SK-N-SH (cell line): ENCODE data around the gene RALGDS. TPM values are rescaled to one million over a fixed set of nuclear protein-coding genes. Genes with fewer than 3 reads are reported as not detected.
A peak's percentile ranks its signal among the peaks of the same experiment; 100 is the strongest.

Source experiments
- CTCF ChIA-PET: fragments of 300-600, 350-600 bp; formaldehyde crosslinking; extraction: SDS; loops from one replicate; lab custom pipeline; 2021; lab: Yijun Ruan, JAX
- POLR2A ChIA-PET: fragments of 350-600 bp; sonication (Branson Sonifier 250); formaldehyde crosslinking; extraction: SDS; loops from one replicate; lab custom pipeline; 2020; ENCODE audit warnings: antibody characterized with exemption, inconsistent platforms; lab: Yijun Ruan, JAX
- DNase-seq: peaks from one replicate; pipeline ENCODE4 v3.0.0; 2012
- H2AFZ ChIP-seq: fragments of 200-600 bp; sonication (generic); 2 replicates; pipeline ENCODE4 v1.8.1; 2016; ENCODE audit warnings: antibody characterized with exemption, mild to moderate bottlenecking, low read depth
- H3F3A ChIP-seq: fragments of 200-600 bp; sonication (generic); replicated peaks from 2 replicates; pipeline ENCODE3; 2016; ENCODE audit warnings: antibody characterized with exemption, mild to moderate bottlenecking; ENCODE audit not compliant: insufficient read depth
- H3K27ac ChIP-seq, 2 experiments: fragments of 200-500 bp in 1 of 2; fragments of 200-600 bp in 1 of 2; sonication (Bioruptor generic) in 1 of 2; sonication (generic), shearing (Covaris generic) in 1 of 2; 2 replicates each; pipeline versions ENCODE4 v1.5.1 to v1.6.1; 2014 to 2016; ENCODE audit warnings: low read depth in 2 of 2, inconsistent platforms in 1 of 2, low read length in 1 of 2, mild to moderate bottlenecking in 1 of 2, mixed read lengths in 1 of 2
- H3K27me3 ChIP-seq: fragments of 200-600 bp; sonication (generic), shearing (Covaris generic); 2 replicates; pipeline ENCODE4 v1.6.1; 2016; ENCODE audit warnings: mixed run types; ENCODE audit not compliant: insufficient read depth
- H3K36me3 ChIP-seq, 2 experiments: fragments of 200-500 bp in 1 of 2; fragments of 200-600 bp in 1 of 2; sonication (Bioruptor generic) in 1 of 2; sonication (generic) in 1 of 2; replicated peaks in 1 of 2; 2 replicates each; pipeline versions ENCODE3 to v1.5.1; 2014 to 2016; ENCODE audit warnings: low read length in 1 of 2, mild to moderate bottlenecking in 1 of 2; ENCODE audit not compliant: insufficient read depth in 2 of 2, control insufficient read depth in 1 of 2
- H3K4me1 ChIP-seq, 2 experiments: fragments of 200-500 bp in 1 of 2; fragments of 200-600 bp in 1 of 2; sonication (Bioruptor generic) in 1 of 2; sonication (generic), shearing (Covaris generic) in 1 of 2; 2 replicates each; pipeline versions ENCODE4 v1.5.1 to v1.6.1; 2014 to 2016; ENCODE audit warnings: low read depth in 1 of 2, low read length in 1 of 2, mixed run types in 1 of 2; ENCODE audit not compliant: insufficient read depth in 2 of 2, control insufficient read depth in 1 of 2
- H3K4me2 ChIP-seq: fragments of 200-600 bp; sonication (generic), shearing (Covaris generic); 2 replicates; pipeline ENCODE4 v1.6.1; 2017; ENCODE audit warnings: mixed run types
- H3K4me3 ChIP-seq, 2 experiments: fragments of 200-500 bp in 1 of 2; fragments of 200-600 bp in 1 of 2; sonication (Bioruptor generic) in 1 of 2; sonication (generic), shearing (Covaris generic) in 1 of 2; 2 replicates each; pipeline versions ENCODE4 v1.5.1 to v1.8.1; 2014 to 2016; ENCODE audit warnings: low read depth in 2 of 2, inconsistent platforms in 1 of 2, low read length in 1 of 2, mild to moderate bottlenecking in 1 of 2, mixed read lengths in 1 of 2, moderate library complexity in 1 of 2
- H3K79me2 ChIP-seq: fragments of 200-600 bp; sonication (generic); 2 replicates; pipeline ENCODE4 v1.8.1; 2017; ENCODE audit warnings: mild to moderate bottlenecking; ENCODE audit not compliant: insufficient read depth
- H3K9ac ChIP-seq: fragments of 200-600 bp; sonication (generic); 2 replicates; pipeline ENCODE4 v1.6.1; 2017; ENCODE audit warnings: mixed run types
- H3K9me2 ChIP-seq: fragments of 200-600 bp; sonication (generic); 2 replicates; pipeline ENCODE4 v1.6.1; 2017; ENCODE audit warnings: mixed run types
- H3K9me3 ChIP-seq: fragments of 200-600 bp; sonication (generic); 2 replicates; pipeline ENCODE4 v1.6.1; 2017; ENCODE audit warnings: mixed run types, mild to moderate bottlenecking, moderate library complexity
- H4K20me1 ChIP-seq: fragments of 200-600 bp; sonication (generic); 2 replicates; pipeline ENCODE4 v1.6.1; 2017; ENCODE audit warnings: mild to moderate bottlenecking, mixed run types; ENCODE audit not compliant: insufficient read depth
- EP300 ChIP-seq, 2 experiments: IDR thresholded peaks; 2 replicates each; pipeline versions ENCODE4 v1.4.0 to v1.6.1; 2012; ENCODE audit warnings: borderline replicate concordance in 1 of 2, low read depth in 1 of 2, low read length in 1 of 2
- FOXM1 ChIP-seq: IDR thresholded peaks from 2 replicates; pipeline ENCODE4 v1.4.0; 2012; ENCODE audit warnings: low read depth, mild to moderate bottlenecking
- GATA2 ChIP-seq: sonication (generic); formaldehyde crosslinking; IDR thresholded peaks from 2 replicates; pipeline ENCODE4 v1.5.0; 2020; ENCODE audit warnings: mild to moderate bottlenecking, missing genetic modification reagents
- JUND ChIP-seq: IDR thresholded peaks from 2 replicates; pipeline ENCODE4 v1.4.0; 2012
- RXRA ChIP-seq: IDR thresholded peaks from 2 replicates; pipeline ENCODE4 v1.4.0; 2012; ENCODE audit warnings: low read depth, mild to moderate bottlenecking, borderline replicate concordance
- WGBS: methylation state at CpG from one replicate; pipeline ENCODE4 v1.1.6; 2017; ENCODE audit warnings: low lambda C conversion rate; 5-methylcytosine and 5-hydroxymethylcytosine counted together
- polyA plus RNA-seq, 3 experiments: library from polyadenylated mRNA; depleted of rRNA; stranded (reverse); fragments of >200 nt; gene quantifications; 2 replicates each; pipeline ENCODE4 v1.2.3, GENCODE V29; 2012
- TF ChIP-seq, protein P1 (sequence below): IDR thresholded peaks from 2 replicates; pipeline ENCODE4; 2012
- TF ChIP-seq, protein P2 (sequence below): IDR thresholded peaks from 2 replicates; pipeline ENCODE4 v1.4.0; 2012; ENCODE audit warnings: low read depth, borderline replicate concordance

The RALGDS gene
- polyA plus RNA-seq, 1 of the 3 experiments (the other 2 are of a cell fraction) = 64.7 TPM

DNA sequence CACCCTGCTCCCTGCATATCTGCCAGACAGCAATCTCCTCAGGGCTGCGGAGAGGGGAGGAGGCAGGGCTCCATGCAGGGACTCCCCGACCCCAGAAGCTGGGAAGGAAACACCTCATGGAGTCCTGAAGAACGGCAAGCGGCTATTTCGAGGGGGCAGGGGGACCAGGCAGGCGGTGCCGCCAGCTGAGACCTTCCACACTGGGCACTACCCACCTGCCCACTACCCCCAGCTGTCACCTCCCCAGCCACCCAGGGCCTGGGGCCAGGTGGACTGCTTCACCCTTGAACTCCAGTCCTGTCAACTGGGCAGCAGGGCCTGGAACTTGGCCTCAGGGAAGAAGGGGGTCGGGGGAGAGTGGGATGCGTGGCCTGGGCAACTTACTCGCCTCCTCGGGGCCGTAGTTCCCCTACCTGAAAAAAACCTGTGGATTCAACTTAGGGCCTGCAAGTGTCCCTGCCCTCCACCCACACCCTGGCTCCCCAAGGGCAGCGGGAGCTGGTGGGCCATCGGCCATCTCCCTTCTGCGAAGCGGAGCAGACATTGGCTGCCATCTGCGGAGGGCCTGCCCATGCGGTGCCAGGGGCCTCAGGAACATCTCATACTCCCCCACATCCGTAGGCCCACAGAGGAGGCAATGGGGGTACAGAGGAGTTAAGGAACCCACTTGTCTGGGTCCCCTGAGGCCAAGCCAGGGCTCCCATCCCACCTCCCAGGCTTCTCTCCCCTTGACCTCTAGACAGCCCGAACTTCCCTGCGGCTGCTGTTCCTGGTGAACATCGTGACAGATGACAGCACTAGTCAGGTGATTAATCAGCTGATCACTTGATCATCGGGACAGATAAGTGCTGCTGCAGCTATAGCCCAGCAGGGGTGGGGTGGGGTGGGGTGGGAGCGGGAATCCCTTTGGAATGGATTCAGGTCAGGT is 18.5 kb upstream of the RALGDS start:
- Histone ChIP-seq H3K27ac (peak overlapping the region in 1 of 2 experiments; percentile 39; a peak in 1 of 4 replicates), H3K79me2 (peaks cover 26% of the 10 kb centered on the region; the same call in 1 of the 2 replicates), H3K36me3 (no peaks in the 10 kb centered on the region), H3K9me3 (no peaks in the 10 kb centered on the region), H3K9ac (no peak overlapping the region), H3K27me3 (no peaks in the 10 kb centered on the region), H3K4me3 (no peak overlapping the region), H3K4me2 (no peak overlapping the region), H3K9me2 (no peaks in the 10 kb centered on the region), H3K4me1 (peaks cover 15 to 69% of the 10 kb centered on the region in 2 experiments), H4K20me1 (peaks cover 75% of the 10 kb centered on the region), H2AFZ (no peak overlapping the region), H3F3A (peaks cover 16% of the 10 kb centered on the region)
- ChIA-PET POLR2A (no interaction called here), CTCF (interaction anchor here (3.4 to 12.1 kb wide), 2 partner anchors 6 to 36 kb away, joined by 15 to 163 read pairs; no protein-coding TSS in a partner anchor)
- 94% methylated on average over 19 of the region's 24 CpGs for WGBS
- no peak for DNase-seq
- TF ChIP-seq RXRA (no peak), GATA2 (CRISPR knock-in tag) (0 out of 2 replicates have a peak, but pooled peaks have one; percentile 25)

DNA sequence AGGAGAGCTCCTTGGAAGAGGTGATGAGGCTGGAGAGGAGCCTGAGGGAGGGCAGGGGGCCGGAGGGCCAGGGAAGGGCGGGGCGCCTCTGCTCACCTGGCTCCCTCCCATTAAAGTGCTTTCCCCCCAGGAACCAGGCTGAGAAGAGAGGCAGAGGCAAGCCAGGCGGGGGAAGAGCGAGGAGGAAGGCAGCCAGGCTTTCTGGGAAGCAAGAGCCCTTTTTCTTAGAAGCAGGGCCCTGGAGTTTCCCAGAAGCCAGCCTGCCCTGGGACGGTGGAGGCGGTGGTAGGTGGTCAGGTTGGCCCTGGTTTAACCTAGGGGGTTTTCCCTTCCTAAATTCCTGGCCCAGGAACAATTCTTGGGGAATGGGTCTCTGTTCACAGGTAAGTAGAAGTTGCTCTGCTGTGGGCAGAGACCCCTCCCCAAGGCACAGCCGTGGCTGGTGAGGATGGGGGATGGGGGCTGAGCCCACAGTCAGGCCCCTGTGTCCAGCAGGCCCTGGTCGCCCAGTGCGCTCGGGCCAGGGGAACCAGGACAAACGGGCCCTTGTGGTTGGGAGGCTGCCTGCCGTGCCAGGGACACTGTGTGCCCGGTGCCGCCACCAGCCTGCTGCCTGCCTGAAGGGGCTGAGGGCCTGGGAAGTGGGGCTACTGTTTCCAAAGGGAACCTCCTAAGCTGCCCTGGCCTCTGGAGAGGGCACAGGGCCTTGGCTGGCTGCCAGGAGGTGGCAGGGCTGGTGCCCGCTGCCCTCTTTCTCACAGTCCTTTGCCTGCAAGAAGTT is 16.6 kb upstream of the RALGDS start:
- H3K9me3 ChIP-seq = no peaks in the 10 kb centered on the region
- peaks cover 23% of the 10 kb centered on the region for H3F3A ChIP-seq
- DNase-seq = no peak
- peak overlapping the region in 1 of 2 experiments; percentile 28; a peak in 1 of 4 replicates for H3K27ac ChIP-seq
- TF ChIP-seq FOXM1 = no peak
- TF ChIP-seq, protein P1, sequence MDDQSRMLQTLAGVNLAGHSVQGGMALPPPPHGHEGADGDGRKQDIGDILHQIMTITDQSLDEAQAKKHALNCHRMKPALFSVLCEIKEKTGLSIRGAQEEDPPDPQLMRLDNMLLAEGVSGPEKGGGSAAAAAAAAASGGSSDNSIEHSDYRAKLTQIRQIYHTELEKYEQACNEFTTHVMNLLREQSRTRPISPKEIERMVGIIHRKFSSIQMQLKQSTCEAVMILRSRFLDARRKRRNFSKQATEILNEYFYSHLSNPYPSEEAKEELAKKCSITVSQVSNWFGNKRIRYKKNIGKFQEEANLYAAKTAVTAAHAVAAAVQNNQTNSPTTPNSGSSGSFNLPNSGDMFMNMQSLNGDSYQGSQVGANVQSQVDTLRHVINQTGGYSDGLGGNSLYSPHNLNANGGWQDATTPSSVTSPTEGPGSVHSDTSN = no peak
- TF ChIP-seq JUND = no peak
- no peak for TF ChIP-seq EP300 (IDR thresholded peaks at IDR 0.05; ENCODE audit: borderline replicate concordance in 1 of 2, low read depth in 1 of 2, low read length in 1 of 2)
- TF ChIP-seq, protein P2, sequence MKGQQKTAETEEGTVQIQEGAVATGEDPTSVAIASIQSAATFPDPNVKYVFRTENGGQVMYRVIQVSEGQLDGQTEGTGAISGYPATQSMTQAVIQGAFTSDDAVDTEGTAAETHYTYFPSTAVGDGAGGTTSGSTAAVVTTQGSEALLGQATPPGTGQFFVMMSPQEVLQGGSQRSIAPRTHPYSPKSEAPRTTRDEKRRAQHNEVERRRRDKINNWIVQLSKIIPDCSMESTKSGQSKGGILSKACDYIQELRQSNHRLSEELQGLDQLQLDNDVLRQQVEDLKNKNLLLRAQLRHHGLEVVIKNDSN = no peak
- no peak overlapping the region for H2AFZ ChIP-seq
- peaks cover 27 to 73% of the 10 kb centered on the region in 2 experiments for H3K4me1 ChIP-seq
- WGBS = 93% methylated on average over 7 of the region's 16 CpGs
- H3K9me2 ChIP-seq = no peaks in the 10 kb centered on the region
- POLR2A ChIA-PET = interaction anchor here (0.7 kb wide), 1 partner anchor 32 kb away, joined by 3 read pairs; no protein-coding TSS in a partner anchor
- H3K27me3 ChIP-seq = no peaks in the 10 kb centered on the region
- H3K4me2 ChIP-seq = no peak overlapping the region
- H4K20me1 ChIP-seq = peaks cover 76% of the 10 kb centered on the region
- H3K79me2 ChIP-seq = peaks cover 20% of the 10 kb centered on the region; the same call in 1 of the 2 replicates
- CTCF ChIA-PET = interaction anchor here (1.2 to 12.1 kb wide), 6 partner anchors 8 to 160 kb away, joined by 4 to 163 read pairs (median 14); partner anchors contain the start of gene GFI1B
- H3K4me3 ChIP-seq = no peak overlapping the region
- H3K36me3 ChIP-seq = no peaks in the 10 kb centered on the region
- H3K9ac ChIP-seq = no peak overlapping the region
